SK-N-SH (cell line): ENCODE measurements around the gene CLIC5.

Experiments
- CHD2 ChIP-seq: fragments of 150-350 bp; IDR thresholded peaks from 2 replicates; pipeline ENCODE4 v1.6.1; 2018; ENCODE audit warnings: low read length; ENCODE audit not compliant: partially characterized antibody
- EZH2phosphoT487 ChIP-seq: fragments of 200-600 bp; sonication (generic); IDR thresholded peaks from 2 replicates; pipeline ENCODE4 v1.6.1; 2017; ENCODE audit warnings: low read depth, mixed run types, mild to moderate bottlenecking, antibody characterized with exemption, moderate library complexity, borderline replicate concordance
- GABPA ChIP-seq: IDR thresholded peaks from 2 replicates; pipeline ENCODE4 v1.4.0; 2012; ENCODE audit warnings: low read depth, mild to moderate bottlenecking
- GATA2 ChIP-seq: sonication (generic); formaldehyde crosslinking; IDR thresholded peaks from 2 replicates; pipeline ENCODE4 v1.5.0; 2020; ENCODE audit warnings: mild to moderate bottlenecking, missing genetic modification reagents
- MEF2A ChIP-seq: IDR thresholded peaks from 2 replicates; pipeline ENCODE4 v1.4.0; 2012; ENCODE audit warnings: low read depth, borderline replicate concordance
- NRF1 ChIP-seq: IDR thresholded peaks from 2 replicates; pipeline ENCODE4 v1.6.1; 2012; ENCODE audit warnings: low read depth, mild to moderate bottlenecking, low read length
- POLR2AphosphoS5 ChIP-seq: IDR thresholded peaks from 2 replicates; pipeline ENCODE4 v1.6.1; 2012; ENCODE audit warnings: low read depth, low read length
- RFX5 ChIP-seq: IDR thresholded peaks from 2 replicates; pipeline ENCODE4 v1.6.1; 2012; ENCODE audit warnings: mild to moderate bottlenecking, improper control_type of control experiment, low read length
- TAF1 ChIP-seq: IDR thresholded peaks from 2 replicates; pipeline ENCODE4 v1.6.1; 2012; ENCODE audit warnings: low read depth, mild to moderate bottlenecking, low read length, moderate library complexity, borderline replicate concordance
- TF ChIP-seq, protein P1 (sequence below): IDR thresholded peaks from 2 replicates; pipeline ENCODE4 v1.4.0; 2012; ENCODE audit warnings: low read depth, borderline replicate concordance
- TF ChIP-seq, protein P2 (sequence below): fragments of 200-600 bp; sonication (generic); IDR thresholded peaks from 2 replicates; pipeline ENCODE4 v1.6.1; 2017; ENCODE audit warnings: antibody characterized with exemption, mild to moderate bottlenecking, moderate library complexity
- TF ChIP-seq, protein P3 (sequence below): fragments of 150-350 bp; IDR thresholded peaks from 2 replicates; pipeline ENCODE4 v1.6.1; 2017; ENCODE audit warnings: antibody characterized with exemption, low read length, low read depth, borderline replicate concordance

DNA sequence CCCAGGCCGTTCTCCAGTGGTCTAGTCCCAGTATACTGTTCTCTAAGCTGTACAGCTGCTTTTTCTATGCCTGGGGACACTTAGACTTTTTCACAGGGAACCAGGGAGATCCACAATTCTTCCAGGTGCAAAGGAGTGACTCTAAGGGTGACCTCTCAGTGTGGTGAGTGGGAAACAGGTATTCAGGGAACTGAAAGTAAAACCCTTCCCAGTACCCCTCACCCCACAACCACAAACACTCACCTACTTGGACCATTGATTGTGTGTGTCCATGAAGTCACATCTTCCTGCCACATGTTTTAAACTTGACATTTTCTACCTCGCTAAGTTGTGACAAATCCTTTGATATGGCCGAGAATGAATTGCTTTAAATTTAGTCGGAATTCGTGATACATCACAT lies 183.6 kb downstream of the CLIC5 start:
- TF ChIP-seq EZH2phosphoT487 (no peak), GABPA (no peak), GATA2 (CRISPR knock-in tag) (no peak), CHD2 (no peak), RFX5 (no peak), TAF1 (no peak), POLR2AphosphoS5 (no peak), MEF2A (no peak), NRF1 (no peak)
- TF ChIP-seq, protein P1, sequence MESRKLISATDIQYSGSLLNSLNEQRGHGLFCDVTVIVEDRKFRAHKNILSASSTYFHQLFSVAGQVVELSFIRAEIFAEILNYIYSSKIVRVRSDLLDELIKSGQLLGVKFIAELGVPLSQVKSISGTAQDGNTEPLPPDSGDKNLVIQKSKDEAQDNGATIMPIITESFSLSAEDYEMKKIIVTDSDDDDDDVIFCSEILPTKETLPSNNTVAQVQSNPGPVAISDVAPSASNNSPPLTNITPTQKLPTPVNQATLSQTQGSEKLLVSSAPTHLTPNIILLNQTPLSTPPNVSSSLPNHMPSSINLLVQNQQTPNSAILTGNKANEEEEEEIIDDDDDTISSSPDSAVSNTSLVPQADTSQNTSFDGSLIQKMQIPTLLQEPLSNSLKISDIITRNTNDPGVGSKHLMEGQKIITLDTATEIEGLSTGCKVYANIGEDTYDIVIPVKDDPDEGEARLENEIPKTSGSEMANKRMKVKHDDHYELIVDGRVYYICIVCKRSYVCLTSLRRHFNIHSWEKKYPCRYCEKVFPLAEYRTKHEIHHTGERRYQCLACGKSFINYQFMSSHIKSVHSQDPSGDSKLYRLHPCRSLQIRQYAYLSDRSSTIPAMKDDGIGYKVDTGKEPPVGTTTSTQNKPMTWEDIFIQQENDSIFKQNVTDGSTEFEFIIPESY = no peak
- TF ChIP-seq, protein P2, sequence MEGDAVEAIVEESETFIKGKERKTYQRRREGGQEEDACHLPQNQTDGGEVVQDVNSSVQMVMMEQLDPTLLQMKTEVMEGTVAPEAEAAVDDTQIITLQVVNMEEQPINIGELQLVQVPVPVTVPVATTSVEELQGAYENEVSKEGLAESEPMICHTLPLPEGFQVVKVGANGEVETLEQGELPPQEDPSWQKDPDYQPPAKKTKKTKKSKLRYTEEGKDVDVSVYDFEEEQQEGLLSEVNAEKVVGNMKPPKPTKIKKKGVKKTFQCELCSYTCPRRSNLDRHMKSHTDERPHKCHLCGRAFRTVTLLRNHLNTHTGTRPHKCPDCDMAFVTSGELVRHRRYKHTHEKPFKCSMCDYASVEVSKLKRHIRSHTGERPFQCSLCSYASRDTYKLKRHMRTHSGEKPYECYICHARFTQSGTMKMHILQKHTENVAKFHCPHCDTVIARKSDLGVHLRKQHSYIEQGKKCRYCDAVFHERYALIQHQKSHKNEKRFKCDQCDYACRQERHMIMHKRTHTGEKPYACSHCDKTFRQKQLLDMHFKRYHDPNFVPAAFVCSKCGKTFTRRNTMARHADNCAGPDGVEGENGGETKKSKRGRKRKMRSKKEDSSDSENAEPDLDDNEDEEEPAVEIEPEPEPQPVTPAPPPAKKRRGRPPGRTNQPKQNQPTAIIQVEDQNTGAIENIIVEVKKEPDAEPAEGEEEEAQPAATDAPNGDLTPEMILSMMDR = no peak
- TF ChIP-seq, protein P3, sequence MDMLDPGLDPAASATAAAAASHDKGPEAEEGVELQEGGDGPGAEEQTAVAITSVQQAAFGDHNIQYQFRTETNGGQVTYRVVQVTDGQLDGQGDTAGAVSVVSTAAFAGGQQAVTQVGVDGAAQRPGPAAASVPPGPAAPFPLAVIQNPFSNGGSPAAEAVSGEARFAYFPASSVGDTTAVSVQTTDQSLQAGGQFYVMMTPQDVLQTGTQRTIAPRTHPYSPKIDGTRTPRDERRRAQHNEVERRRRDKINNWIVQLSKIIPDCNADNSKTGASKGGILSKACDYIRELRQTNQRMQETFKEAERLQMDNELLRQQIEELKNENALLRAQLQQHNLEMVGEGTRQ = no peak
